DOHH2 (cell line): Measurements from ENCODE around the gene DDX18.

Experiments used
- CTCF ChIP-seq: fragments of 200-600 bp; sonication (generic); IDR thresholded peaks from one replicate; pipeline ENCODE4 v1.5.1; 2014; ENCODE audit warnings: antibody characterized with exemption, mild to moderate bottlenecking, low read depth, low read length; ENCODE audit not compliant: poor library complexity, severe bottlenecking
- EZH2phosphoT487 ChIP-seq: fragments of 200-600 bp; sonication (generic); IDR thresholded peaks from 2 replicates; pipeline ENCODE4 v1.6.1; 2017; ENCODE audit warnings: borderline replicate concordance, mild to moderate bottlenecking, antibody characterized with exemption, low read length, moderate library complexity, mixed read lengths

GRCh38 chr2:117834992-117835391, 20.5 kb downstream of the DDX18 start:
- no peak for TF ChIP-seq EZH2phosphoT487
- TF ChIP-seq CTCF, result no peak
